NB4 (cell line): ENCODE data around the gene F8.

ENCODE experiments used
- MAX ChIP-seq: IDR thresholded peaks from 2 replicates; pipeline ENCODE4 v1.6.1; 2011; ENCODE audit warnings: low read depth, low read length
- MYC ChIP-seq: IDR thresholded peaks from 2 replicates; pipeline ENCODE4 v1.6.1; 2011; ENCODE audit warnings: low read depth, low read length
- POLR2A ChIP-seq: IDR thresholded peaks from 2 replicates; pipeline ENCODE4 v1.6.1; 2011; ENCODE audit warnings: mild to moderate bottlenecking; ENCODE audit not compliant: insufficient read length; ENCODE audit errors: extremely low read depth
- TF ChIP-seq, protein P1 (sequence below): IDR thresholded peaks from one replicate; pipeline ENCODE4 v1.5.1; 2012; ENCODE audit warnings: low read depth, low read length

GRCh38 chrX:154873329-154873728 is 149.2 kb downstream of the F8 start:
- TF ChIP-seq POLR2A (no peak), MAX (no peak), MYC (no peak)
- TF ChIP-seq, protein P1, sequence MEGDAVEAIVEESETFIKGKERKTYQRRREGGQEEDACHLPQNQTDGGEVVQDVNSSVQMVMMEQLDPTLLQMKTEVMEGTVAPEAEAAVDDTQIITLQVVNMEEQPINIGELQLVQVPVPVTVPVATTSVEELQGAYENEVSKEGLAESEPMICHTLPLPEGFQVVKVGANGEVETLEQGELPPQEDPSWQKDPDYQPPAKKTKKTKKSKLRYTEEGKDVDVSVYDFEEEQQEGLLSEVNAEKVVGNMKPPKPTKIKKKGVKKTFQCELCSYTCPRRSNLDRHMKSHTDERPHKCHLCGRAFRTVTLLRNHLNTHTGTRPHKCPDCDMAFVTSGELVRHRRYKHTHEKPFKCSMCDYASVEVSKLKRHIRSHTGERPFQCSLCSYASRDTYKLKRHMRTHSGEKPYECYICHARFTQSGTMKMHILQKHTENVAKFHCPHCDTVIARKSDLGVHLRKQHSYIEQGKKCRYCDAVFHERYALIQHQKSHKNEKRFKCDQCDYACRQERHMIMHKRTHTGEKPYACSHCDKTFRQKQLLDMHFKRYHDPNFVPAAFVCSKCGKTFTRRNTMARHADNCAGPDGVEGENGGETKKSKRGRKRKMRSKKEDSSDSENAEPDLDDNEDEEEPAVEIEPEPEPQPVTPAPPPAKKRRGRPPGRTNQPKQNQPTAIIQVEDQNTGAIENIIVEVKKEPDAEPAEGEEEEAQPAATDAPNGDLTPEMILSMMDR, result no peak
